Germinal center (tissue), 1 donor: ENCODE data around the gene ODC1.
"Not testable (repeated sequence)": the region's sequence is repeated elsewhere in the genome, so short reads cannot be mapped to it uniquely, and the experiment has no call there.

Source experiments
- DNase-seq: peaks from one replicate; pipeline ENCODE4 v3.0.0; 2012; ENCODE audit warnings: mixed read lengths, low spot score

ODC1 gene

GRCh38 chr2:10452956-10453904 is 5.1 kb upstream of the ODC1 start:
- no peak for DNase-seq

- DNase-seq, result no peak
Measured at GRCh38 chr2:10452312-10452711, 4.2 kb upstream of the ODC1 start.

- no peak for DNase-seq
Measured at GRCh38 chr2:10451819-10452218, 3.7 kb upstream of the ODC1 start.

GRCh38 chr2:10449838-10450691 is 1.9 kb upstream of the ODC1 start:
- DNase-seq, result no peak

GRCh38 chr2:10449486-10449831 is 1.3 kb upstream of the ODC1 start:
- DNase-seq, result no peak

- DNase-seq, result peak; percentile 99
Measured at GRCh38 chr2:10448576-10449485, 704 bp upstream of the ODC1 start.

GRCh38 chr2:10447300-10447894 is 730 bp downstream of the ODC1 start:
- peak; percentile 50 for DNase-seq

- DNase-seq, result no peak
Measured at GRCh38 chr2:10446631-10447030, 1.5 kb downstream of the ODC1 start.

- DNase-seq, result no peak
Measured at GRCh38 chr2:10444463-10444862, 3.7 kb downstream of the ODC1 start.

- DNase-seq, result not testable (repeated sequence)
Measured at GRCh38 chr2:10442469-10443126, 5.5 kb downstream of the ODC1 start.

- no peak for DNase-seq
Measured at GRCh38 chr2:10441948-10442347, 6.2 kb downstream of the ODC1 start.

- DNase-seq, result no peak
Measured at GRCh38 chr2:10440736-10441135, 7.4 kb downstream of the ODC1 start.

GRCh38 chr2:10439971-10440370 is 8.2 kb downstream of the ODC1 start:
- no peak for DNase-seq

GRCh38 chr2:10439185-10439879 is 8.8 kb downstream of the ODC1 start:
- no peak for DNase-seq

GRCh38 chr2:10438688-10439087 is 9.4 kb downstream of the ODC1 start:
- DNase-seq, result no peak

GRCh38 chr2:10437806-10438205 is 10.3 kb downstream of the ODC1 start:
- DNase-seq, result no peak

- DNase-seq, result no peak
Measured at GRCh38 chr2:10436583-10437110, 11.5 kb downstream of the ODC1 start.

- no peak for DNase-seq
Measured at GRCh38 chr2:10435820-10436204, 12.3 kb downstream of the ODC1 start.

- DNase-seq, result peak; percentile 84
Measured at GRCh38 chr2:10434886-10435819, 13.0 kb downstream of the ODC1 start.
